Astrocyte (in vitro differentiated cells and primary cell): ENCODE data around the gene TBX21.

ENCODE experiments used
- CTCF ChIP-seq: IDR thresholded peaks from 2 replicates; pipeline ENCODE4 v1.5.1; 2011; ENCODE audit warnings: low read depth, mild to moderate bottlenecking, inconsistent platforms, low read length, moderate library complexity; ENCODE audit not compliant: insufficient read depth
- EZH2 ChIP-seq: IDR thresholded peaks from 2 replicates; pipeline ENCODE4 v1.6.1; 2012; ENCODE audit warnings: mild to moderate bottlenecking, low read length, inconsistent platforms; ENCODE audit not compliant: insufficient read depth

- peak; percentile 56 for TF ChIP-seq EZH2
- TF ChIP-seq CTCF = no peak
Observed at GRCh38 chr17:47778184-47778635, 45.2 kb downstream of the TBX21 start.
